Measurements from ENCODE around the gene ADAMTS18. TPM values are rescaled to one million over a fixed set of nuclear protein-coding genes. Genes with fewer than 3 reads are reported as not detected.
"Not testable (repeated sequence)": the region's sequence is repeated elsewhere in the genome, so short reads cannot be mapped to it uniquely, and the experiment has no call there.

The ADAMTS18 gene
- total RNA-seq, 4 donors from 2014 or later = 0.15 to 5.6 (median 0.19) TPM; not detected in 1

DNA sequence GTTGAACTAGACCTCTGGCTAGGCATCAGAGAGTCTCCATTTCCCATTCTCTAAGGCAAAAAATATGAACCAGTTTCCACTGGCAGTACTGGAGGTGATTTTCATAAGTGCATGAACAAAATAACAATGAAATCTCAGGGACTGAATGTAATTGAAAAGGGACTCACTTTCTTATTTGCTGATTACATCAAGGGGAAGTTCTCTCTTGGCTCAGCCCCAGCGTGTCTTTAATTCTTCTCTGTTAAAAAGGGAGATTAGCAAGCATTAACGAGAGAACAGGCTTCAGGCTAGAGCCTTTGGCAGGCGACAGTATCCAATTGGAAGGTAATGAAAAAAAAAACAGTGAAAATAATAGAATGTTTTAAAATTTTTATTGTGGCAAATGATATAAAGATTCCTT, 34.0 kb upstream of the ADAMTS18 start:
- 26 to 30% methylated on average over 3 of the region's 3 CpGs for WGBS, 2 donors (ENCODE audit: low coverage in 1 of 2)
- no peak for TF ChIP-seq EP300 (IDR thresholded peaks at IDR 0.05)
- no peaks in the 10 kb centered on the region for H3K27me3 ChIP-seq
- H3K4me1 ChIP-seq = no peaks in the 10 kb centered on the region
- ATAC-seq = no peak
- H3K27ac ChIP-seq = no peak overlapping the region
- no peaks in the 10 kb centered on the region for H3K9me3 ChIP-seq
- no peaks in the 10 kb centered on the region for H3K36me3 ChIP-seq
- no peak overlapping the region for H3K4me3 ChIP-seq

GRCh38 chr16:77467821-77468335, 33.0 kb upstream of the ADAMTS18 start:
- no peak overlapping the region for H3K4me3 ChIP-seq
- no peak overlapping the region for H3K27ac ChIP-seq
- H3K4me1 ChIP-seq = no peaks in the 10 kb centered on the region
- WGBS, 2 donors (ENCODE audit: low coverage in 1 of 2) = 54 to 56% methylated on average over 4 to 6 of the region's 6 CpGs
- no peaks in the 10 kb centered on the region for H3K36me3 ChIP-seq
- H3K27me3 ChIP-seq = no peaks in the 10 kb centered on the region
- no peak for TF ChIP-seq POLR2AphosphoS5 (IDR thresholded peaks at IDR 0.05)
- TF ChIP-seq CTCF (IDR thresholded peaks at IDR 0.05) = no peak
- TF ChIP-seq POLR2A (IDR thresholded peaks at IDR 0.05) = no peak
- no peak for TF ChIP-seq EP300 (IDR thresholded peaks at IDR 0.05)
- H3K9me3 ChIP-seq = no peaks in the 10 kb centered on the region
- no peak for ATAC-seq

DNA sequence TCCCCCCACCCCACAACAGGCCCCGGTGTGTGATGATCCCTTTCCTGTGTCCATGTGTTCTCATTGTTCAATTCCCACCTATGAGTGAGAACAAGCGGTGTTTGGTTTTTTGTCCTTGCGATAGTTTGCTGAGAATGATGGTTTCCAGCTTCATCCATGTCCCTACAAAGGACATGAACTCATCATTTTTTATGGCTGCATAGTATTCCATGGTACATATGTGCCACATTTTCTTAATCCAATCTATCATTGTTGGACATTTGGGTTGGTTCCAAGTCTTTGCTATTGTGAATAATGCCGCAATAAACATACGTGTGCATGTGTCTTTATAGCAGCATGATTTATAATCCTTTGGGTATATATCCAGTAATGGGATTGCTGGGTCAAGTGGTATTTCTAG, 28.8 kb upstream of the ADAMTS18 start:
- H3K4me1 ChIP-seq, H3K36me3 ChIP-seq, H3K27me3 ChIP-seq, H3K9me3 ChIP-seq, H3K27ac ChIP-seq, H3K4me3 ChIP-seq, ATAC-seq: not testable (repeated sequence)
- no CpG with 5 or more reads among the region's 5 CpGs for WGBS, 2 donors (ENCODE audit: low coverage in 1 of 2)

DNA sequence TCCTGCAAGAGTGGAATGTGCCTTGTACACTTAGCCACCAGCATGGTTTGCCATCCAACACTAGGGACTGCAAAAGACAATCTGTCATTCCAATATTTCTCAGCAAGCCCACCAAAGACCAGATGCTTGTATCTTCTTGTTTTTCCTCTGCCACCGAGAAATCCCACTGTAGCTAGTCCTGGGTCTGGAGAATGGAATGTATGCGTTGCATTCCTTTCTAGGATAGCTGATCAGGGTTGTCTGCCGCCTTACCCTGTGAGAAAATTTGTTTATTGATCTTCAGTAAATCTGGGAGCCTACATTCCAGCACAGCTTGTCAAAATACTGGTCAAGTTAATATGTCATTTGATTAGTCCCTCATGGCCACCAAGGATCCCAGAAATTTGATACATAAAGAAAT, 28.1 kb upstream of the ADAMTS18 start:
- no peaks in the 10 kb centered on the region for H3K36me3 ChIP-seq
- H3K27ac ChIP-seq = no peak overlapping the region
- WGBS, 2 donors (ENCODE audit: low coverage in 1 of 2) = 0 to 28% methylated on average over 2 to 3 of the region's 3 CpGs
- TF ChIP-seq POLR2A (IDR thresholded peaks at IDR 0.05) = no peak
- no peak for TF ChIP-seq EP300 (IDR thresholded peaks at IDR 0.05)
- no peak for TF ChIP-seq CTCF (IDR thresholded peaks at IDR 0.05)
- TF ChIP-seq POLR2AphosphoS5 (IDR thresholded peaks at IDR 0.05) = no peak
- H3K27me3 ChIP-seq = no peaks in the 10 kb centered on the region
- H3K4me3 ChIP-seq = no peak overlapping the region
- no peaks in the 10 kb centered on the region for H3K9me3 ChIP-seq
- H3K4me1 ChIP-seq = no peaks in the 10 kb centered on the region
- no peak for ATAC-seq

- no peak overlapping the region for H3K4me3 ChIP-seq
- no peaks in the 10 kb centered on the region for H3K4me1 ChIP-seq
- H3K27ac ChIP-seq = no peak overlapping the region
- WGBS, 2 donors (ENCODE audit: low coverage in 1 of 2) = 27 to 50% methylated on average over 3 of the region's 3 CpGs
- no peaks in the 10 kb centered on the region for H3K36me3 ChIP-seq
- ATAC-seq = no peak
- H3K27me3 ChIP-seq = no peaks in the 10 kb centered on the region
- H3K9me3 ChIP-seq = no peaks in the 10 kb centered on the region
- TF ChIP-seq CTCF (IDR thresholded peaks at IDR 0.05) (no peak), POLR2AphosphoS5 (IDR thresholded peaks at IDR 0.05) (no peak), EP300 (IDR thresholded peaks at IDR 0.05) (no peak), POLR2A (IDR thresholded peaks at IDR 0.05) (no peak)
Measured at GRCh38 chr16:77459534-77460254, 24.9 kb upstream of the ADAMTS18 start.

DNA sequence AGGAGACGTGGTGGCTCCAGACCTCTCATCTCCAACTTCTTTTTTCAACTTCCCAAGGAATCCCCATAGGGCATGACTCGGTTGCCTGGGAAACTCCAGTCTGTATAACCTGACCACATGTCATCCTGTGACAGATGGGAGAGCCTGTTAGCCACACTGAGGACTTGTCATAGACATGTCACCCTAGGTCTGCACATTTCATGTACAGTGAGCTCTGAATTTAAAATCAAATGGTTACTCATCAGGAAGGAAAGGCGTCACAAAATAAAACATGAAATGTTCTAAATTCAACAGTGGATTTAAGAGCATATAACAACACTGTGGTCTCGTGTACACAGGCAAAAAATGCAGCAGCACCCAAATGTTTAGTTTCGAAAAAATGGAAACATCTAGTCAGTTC, 22.2 kb upstream of the ADAMTS18 start:
- WGBS, 2 donors (ENCODE audit: low coverage in 1 of 2) = 52 to 54% methylated on average over 4 to 5 of the region's 5 CpGs
- ATAC-seq = no peak

More for the DNA sequence above, 22.2 kb upstream of the ADAMTS18 start:
- no peak for TF ChIP-seq POLR2AphosphoS5 (IDR thresholded peaks at IDR 0.05)
- TF ChIP-seq POLR2A (IDR thresholded peaks at IDR 0.05) = no peak
- no peak for TF ChIP-seq EP300 (IDR thresholded peaks at IDR 0.05)
- TF ChIP-seq CTCF (IDR thresholded peaks at IDR 0.05) = no peak
- H3K9me3 ChIP-seq = no peaks in the 10 kb centered on the region
- no peaks in the 10 kb centered on the region for H3K36me3 ChIP-seq
- H3K4me1 ChIP-seq = no peaks in the 10 kb centered on the region
- no peak overlapping the region for H3K27ac ChIP-seq
- no peak overlapping the region for H3K4me3 ChIP-seq
- no peaks in the 10 kb centered on the region for H3K27me3 ChIP-seq
